PC-9 (cell line): ENCODE results near the gene RIC3.

Experiments
- CTCF ChIP-seq: fragments of 200-600 bp; sonication (generic); conservative IDR thresholded peaks from 2 replicates; pipeline ENCODE4 v1.6.1; 2017; ENCODE audit warnings: mixed run types, antibody characterized with exemption, mild to moderate bottlenecking, moderate library complexity
- EZH2 ChIP-seq: fragments of 200-600 bp; sonication (generic); IDR thresholded peaks from 2 replicates; pipeline ENCODE4 v1.8.0; 2017; ENCODE audit warnings: antibody characterized with exemption, low read depth

GRCh38 chr11:8177136-8177535, 8.3 kb upstream of the RIC3 start:
- TF ChIP-seq CTCF, result no peak
- no peak for TF ChIP-seq EZH2
